NK-92 treated with Interleukin-12 subunit alpha and Interleukin-12 subunit beta, amount 100 ng/mL, for 24 hours (cell line): Measurements from ENCODE around the gene SUSD1.
"Not testable (repeated sequence)": the region's sequence is repeated elsewhere in the genome, so short reads cannot be mapped to it uniquely, and the experiment has no call there.

Experiments
- DNase-seq: peaks from one replicate; lab custom pipeline; 2025; lab: John Stamatoyannopoulos, UW

Gene SUSD1

DNA sequence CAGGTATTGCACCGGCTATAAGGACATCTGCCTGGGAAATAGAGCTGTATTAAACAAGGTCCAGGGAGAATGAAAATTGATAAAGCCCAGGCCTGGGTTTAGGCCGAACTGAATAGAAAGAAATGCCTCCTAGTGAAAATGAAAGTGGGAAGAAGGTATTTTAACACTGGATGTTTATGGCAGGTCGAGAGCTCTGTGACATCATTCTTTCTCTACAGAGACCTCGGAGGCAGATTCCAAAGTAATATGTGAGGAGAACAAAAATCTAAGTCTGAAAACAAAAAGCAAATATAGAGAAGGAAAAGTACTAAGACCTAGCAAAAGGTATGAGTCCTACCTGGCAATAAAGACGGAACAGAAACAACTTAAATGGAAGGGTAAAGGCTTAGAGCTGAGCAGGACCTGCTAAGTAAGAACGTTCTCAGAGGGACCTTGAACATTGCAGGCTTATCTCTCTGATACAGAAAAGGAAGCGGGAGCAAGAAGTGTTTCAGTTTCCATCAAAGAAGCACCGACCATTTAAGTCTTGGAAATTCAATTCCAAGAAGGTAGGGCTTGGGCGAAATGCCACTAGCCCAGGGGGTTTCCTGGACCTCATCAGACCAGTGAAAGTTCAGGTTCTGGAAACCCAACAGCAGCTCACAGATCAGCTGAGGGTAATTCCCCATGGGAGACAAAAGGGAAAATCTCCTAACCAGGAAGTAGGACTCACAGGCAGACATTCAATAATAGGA is 80.0 kb downstream of the SUSD1 start:
- no peak for DNase-seq

DNA sequence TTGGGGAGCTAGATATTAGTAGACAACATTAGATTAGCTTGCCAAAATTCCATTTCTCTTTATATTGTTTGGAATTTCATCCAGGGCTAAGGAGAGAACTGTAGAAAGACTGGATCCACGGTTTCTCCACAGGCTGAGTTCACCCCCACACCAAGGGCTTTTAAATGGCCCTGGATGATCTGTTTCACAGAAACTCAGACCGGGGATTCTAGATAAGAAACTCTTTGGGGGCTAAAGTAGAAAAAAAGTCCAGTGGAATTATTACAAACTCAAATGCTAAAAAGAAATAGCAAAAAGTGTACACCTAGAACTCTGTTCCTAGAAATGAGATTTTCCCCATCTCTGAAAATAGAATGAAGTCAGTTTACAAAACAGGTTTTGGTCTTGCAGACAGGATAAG is 80.9 kb downstream of the SUSD1 start:
- DNase-seq: no peak

DNA sequence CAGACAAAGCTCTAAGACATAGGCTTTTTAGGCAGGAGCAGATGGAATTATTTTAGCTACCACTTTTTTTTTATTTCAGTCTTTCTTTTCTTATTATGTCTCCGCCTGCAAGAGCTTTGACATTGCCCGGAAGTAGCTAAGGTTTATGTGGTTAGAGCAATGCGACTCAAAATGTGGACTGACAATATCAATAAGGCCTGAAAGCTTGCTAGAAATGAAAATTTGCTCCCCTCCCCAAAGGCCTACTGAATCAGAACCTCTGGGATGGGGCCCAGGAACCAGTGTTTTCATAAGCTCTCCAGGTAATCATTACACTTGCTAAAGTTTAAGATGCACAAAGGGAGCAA is 81.3 kb downstream of the SUSD1 start:
- DNase-seq: no peak

DNA sequence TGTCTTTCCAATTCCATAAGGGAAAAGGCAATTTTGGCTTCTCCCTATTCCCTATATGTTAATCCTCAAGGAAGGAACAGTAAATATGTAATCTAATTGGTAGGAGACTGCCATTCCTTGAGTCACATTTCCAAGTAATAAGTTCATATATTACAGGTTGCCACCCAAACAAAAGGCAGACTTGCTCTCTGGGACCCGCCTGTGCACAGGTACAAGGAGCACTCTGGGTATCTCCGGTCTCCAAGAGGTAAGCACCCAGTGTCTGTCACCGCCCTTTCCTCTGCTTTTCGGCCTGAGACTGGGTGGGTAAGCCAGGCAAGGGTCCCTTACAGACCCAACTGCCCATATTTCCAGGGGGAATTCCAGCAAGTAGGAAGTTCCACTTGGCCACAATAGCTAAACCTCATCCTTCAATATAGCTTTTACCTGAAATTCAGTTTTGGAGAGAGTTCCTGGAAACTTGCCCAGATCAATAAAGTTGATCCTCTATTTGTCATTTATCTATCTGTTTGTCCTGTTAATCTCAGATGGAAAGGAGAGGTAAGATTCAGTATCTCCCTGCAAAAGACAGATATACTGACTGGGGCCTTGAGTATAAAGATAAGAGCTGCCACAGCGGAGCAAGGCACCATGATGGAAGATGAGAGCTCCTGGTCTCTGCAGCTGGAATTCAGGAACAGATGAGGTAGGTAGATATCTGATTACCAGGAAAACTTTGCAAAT is 81.8 kb downstream of the SUSD1 start:
- no peak for DNase-seq

DNA sequence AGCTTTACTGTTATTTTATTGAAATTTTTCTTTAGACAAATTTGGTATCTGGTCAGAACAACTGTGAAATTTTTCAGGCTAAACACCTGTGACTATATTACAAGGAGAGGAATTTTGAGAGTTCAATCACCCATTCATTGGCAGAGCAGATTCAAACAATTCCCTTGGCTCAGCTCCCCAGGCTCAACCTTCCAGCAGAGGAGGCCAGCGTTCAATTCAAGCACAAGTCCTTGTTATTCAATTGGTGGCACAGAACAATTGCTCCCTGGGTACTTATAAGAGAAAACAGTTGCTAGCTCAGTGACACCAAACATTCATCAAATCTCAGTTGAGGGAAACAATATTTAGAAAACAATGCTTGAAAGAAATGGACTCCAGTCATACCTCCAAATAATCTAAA is 83.3 kb downstream of the SUSD1 start:
- no peak for DNase-seq

DNA sequence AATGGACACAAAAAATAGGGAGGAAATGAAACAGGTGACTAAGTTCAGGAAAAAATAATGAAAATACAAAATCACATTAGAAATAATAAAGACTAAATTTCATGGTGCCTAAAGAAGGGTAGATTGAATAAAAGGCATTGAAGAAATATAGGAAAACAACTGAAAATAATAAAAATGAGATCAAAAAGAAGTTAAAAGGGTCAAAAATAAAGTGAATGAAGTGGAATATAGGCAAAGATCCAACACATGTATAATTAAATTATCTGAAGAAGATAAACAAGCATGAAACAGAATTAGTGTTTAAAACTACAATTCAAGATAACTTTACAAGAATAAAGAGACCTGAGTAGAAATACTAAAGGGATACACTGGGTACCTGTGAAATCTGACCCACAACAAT is 87.6 kb downstream of the SUSD1 start:
- DNase-seq: no peak

DNA sequence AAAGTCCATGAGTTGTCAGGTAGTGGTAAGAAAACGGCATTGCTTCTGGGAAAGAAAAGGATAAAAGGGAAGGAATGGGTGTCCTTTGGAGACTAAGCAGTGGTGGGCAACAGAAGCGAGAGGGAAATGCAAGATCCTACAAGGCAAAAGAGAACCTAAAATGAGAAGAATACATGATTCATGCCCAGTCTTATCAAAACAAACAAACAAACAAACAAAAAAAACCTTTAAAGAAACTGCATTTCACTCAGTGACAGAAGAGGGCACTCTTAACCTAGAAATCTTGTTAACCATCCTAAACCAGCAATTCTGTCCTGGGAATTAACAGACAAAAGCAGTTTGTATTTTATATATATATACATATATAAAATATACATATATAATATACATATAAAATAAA is 88.5 kb downstream of the SUSD1 start:
- DNase-seq: no peak

DNA sequence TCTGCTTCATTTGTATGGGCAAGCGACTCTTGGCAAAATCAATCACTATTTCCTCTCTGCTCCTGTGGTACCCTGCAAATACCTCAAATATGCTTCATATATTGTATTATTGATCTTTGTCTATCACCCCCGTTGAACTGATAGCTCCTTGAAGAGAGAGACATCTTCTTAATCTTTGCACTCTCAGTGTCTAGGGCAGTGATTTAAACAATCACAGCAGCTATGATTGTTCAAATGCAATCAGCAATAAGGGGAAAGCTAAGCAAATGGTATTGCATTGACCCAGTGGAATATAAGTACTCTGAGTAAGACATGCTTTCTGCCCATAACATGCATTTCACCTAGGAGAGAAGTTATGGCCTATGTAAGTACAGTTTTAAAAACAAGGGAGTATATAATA is 90.2 kb downstream of the SUSD1 start:
- no peak for DNase-seq

DNA sequence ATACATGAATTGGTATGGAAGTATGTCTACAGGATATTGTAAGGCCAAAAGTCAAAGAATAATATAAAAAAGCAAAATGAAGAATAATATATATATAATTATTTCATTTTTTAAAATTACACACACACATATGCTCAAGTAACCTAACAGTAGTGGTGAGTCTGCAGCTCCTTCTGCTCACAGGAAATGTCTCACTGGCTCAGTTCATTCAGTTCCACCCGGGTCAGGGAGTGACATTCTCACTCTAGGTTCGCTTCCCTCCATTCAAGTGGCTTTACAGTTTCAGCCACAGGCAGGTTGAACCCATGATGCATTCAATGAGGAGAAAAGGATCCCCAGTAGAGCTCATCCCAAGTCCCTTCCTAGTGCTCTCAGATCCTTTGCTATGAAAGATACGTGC is 90.8 kb downstream of the SUSD1 start:
- no peak for DNase-seq

DNA sequence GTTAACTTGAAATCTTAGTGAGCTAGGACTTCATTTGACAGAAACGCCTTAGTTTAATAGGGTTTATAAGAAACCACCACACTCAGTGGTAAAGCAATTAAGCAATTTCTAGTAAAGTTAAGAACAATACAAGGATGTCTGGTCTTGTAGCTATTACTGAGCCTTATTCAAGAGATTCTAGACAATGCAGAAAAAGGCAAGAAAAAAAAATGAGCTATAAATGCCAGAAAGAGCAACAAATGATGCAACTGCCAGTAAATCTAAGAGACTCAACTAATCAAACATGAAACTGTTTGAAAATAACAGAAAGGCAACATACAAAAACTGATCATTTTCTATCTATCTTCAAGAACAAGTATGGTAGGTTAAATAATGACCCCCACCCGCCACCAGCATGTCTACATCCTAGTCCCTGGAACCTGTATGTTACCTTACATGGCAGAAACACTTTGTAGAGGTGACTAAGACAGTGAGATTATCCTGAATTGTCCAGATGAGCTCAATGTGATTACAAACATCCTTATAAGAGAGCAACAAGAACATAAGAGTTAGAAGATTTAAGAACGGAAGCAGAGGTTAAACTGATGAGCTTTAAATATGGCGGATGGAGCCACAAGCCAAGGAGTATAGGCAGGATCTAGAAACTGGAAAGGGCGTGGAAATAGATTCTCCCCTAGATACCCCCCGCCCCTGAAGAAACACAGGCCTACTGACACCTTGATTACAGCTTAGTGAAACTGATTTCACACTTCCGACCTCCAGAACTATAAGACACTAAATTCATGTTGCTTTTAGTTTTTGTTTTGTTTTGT is 93.0 kb downstream of the SUSD1 start:
- DNase-seq: no peak

DNA sequence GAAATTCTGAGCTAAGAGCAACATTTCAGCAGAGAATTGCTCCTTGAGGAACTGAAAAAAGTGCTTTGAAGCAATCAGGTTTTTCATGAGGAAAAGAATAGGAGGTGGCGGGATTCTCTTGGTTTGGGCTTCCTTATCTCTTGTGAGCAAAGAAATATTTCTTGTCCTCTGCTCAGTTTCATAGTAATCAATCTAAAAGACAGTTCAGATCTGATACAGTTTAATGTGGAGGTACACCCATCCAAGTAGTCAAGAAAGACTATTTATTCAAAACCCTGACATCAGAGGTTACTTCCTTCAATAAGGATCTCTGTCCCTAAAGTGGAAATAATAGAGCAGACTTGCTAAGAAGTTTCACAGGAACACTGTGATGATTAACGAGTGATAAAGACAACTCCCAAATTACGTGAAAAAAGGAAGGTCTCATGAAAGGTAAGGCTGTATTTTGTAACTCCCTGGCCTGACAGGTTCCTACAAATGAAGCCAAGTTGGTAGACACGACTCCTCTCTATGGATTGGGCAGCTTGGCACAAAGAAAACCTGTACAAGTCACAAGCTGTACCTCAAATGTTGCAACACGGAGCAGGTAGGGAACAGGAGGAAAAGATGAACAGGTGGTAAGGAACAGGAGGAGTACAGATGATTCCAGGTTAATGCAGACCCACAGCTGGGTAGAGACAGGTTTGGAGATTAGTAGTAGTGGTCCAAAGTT is 94.1 kb downstream of the SUSD1 start:
- DNase-seq: no peak

DNA sequence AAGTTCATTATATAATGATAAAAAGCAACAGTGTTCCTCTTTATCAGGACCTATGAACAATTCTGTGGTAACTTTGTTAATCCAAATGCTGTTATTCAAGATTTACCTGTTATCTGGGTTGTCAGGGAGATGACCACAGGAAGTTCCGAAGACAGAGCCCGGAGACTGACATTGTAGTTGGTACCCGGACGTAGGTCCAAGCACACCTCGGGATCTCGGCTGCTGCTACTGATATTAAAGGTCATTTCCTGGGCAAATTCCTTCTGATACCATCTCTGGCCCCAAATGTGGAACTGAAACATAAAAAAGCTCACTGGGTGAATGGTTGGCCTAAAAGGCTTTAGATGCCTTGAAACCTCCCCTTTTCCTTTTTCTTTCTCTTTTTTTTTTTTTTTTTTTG is 96.7 kb downstream of the SUSD1 start:
- DNase-seq: no peak

DNA sequence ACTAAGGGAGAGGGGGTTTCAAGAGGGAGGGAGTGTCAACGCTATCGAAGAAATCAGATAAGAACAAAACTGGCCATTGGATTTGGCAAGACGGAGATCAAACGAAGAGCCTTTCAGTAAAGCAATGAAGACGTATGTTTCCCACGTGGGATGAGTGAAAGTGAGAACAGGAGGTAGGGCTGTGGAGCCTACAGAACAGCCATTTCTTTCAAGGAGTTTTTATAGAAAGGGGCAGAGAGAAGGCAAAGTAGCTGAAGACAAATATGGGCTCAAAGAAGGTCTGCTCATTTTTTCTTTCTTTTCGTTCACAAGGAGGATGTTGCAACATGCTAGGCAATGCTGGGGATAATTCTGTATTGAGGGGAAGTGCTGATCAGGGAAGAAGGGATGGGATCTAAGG is 98.3 kb downstream of the SUSD1 start:
- no peak for DNase-seq

DNA sequence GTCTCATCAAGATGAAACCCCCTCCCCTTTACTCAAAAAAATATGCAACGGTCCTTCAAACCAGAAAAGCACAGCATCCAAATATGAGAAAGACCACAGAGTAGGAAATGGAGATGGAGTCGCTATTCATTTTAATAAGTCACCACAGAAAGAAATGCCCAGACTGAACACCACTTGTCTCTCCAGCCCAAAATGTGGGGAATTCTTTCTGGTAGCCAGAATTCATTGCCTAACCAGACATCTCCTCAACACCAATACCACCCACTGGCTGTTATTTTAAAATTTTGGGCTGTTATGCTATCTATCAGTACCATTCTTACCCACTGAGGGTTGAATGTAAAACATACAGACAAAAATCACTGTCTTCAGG is 100.1 kb downstream of the SUSD1 start:
- no peak for DNase-seq

DNA sequence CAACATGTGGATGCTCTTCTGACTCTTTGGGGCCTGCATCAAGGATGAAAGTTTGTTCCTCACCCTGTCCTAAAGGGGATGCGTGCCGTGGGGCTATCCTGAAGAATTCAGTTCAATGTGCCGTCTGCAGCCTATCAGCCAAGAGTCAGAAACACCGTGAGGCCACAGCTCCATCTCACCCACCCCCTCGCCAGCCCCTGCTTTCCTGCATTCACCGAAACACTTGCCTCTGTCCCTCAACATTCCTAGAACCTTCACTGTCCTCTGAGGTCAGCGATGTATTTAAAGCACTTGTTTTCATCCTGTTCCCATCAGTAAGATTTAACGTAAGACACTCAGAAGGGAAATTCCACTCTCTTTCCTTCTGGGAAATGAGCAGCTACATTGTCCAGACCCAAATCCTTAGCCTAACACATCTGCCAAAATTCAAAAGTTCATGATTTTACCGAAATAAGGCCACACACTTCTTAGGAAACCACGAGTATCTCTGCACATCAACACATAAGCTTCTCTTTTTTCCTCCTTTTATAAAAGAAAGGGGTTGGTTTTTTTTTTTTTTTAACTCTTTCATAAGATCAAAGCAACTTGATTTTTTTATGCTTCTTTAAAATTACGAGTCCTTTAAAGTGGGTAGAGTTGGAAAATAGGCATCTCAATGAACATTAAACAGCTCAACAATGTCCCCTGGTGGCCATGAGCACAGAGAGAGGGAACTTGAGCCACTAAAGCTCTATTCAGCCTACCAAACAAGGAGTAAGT is 100.7 kb downstream of the SUSD1 start:
- DNase-seq: peak; percentile 14

DNA sequence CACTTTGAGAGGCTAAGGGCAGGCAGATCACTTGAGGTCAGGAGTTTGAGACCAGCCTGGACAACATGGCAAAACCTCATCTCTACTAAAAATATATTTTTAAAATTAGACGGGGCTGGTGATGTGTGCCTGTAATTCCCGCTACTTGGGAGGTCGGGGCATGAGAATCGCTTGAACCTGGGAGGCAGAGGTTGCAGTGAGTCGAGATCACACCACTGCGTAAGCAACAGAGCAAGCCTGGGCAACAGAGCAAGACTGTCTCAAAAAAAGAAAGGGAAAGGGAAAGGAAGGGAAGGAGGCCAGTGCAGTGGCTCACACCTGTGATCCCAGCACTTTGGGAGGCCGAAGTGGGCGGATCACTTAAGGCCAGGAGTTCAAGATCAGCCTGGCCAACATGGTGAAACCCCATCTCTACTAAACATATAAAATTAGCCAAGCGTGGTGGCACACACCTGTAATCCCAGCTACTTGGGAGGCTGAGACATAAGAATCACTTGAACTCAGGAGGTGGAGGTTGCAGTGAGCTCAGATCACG is 101.4 kb downstream of the SUSD1 start:
- not testable (repeated sequence) for DNase-seq

DNA sequence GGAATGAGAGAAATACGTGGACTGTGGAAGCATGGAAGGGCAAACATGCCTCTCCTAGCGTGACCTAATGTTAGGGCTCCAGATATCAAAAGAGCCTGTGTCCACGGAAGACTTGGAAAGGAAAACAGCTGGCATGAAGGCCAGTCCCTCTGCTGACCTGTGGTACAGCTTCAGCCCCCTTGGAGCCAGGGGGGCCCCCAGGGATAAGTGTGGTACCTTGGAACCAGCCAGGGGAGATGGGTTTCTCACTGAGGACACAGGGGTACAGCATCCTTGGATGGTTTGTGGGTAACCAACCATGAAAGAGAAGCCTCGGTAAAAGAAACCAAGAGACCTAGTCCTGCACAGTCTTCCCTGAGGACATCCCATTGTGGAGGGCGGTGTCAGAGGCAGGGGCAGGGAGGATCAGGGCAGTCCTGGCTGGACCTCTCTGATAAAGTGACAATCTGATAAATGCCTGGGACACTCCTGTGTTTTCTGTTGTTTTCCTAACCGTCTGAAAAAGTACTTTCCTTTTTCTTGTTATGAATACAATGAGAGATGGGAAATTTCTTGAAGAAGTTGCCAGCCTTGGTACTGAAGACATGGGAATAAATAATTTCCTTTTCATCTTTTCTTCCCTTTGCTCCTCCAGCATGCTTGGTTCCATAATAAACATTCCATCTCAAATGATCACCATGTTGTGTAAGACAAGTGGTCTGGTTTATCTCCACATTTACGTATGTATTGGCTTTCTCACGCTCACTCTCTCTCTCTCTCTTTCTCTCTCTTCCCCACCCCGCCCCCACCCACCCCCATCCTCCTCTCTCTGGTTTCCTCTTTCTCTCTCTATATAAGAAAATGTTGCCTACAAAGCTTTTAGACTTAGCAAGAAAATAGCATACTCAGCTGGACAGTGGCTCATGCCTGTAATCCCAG is 102.1 kb downstream of the SUSD1 start:
- DNase-seq: no peak

DNA sequence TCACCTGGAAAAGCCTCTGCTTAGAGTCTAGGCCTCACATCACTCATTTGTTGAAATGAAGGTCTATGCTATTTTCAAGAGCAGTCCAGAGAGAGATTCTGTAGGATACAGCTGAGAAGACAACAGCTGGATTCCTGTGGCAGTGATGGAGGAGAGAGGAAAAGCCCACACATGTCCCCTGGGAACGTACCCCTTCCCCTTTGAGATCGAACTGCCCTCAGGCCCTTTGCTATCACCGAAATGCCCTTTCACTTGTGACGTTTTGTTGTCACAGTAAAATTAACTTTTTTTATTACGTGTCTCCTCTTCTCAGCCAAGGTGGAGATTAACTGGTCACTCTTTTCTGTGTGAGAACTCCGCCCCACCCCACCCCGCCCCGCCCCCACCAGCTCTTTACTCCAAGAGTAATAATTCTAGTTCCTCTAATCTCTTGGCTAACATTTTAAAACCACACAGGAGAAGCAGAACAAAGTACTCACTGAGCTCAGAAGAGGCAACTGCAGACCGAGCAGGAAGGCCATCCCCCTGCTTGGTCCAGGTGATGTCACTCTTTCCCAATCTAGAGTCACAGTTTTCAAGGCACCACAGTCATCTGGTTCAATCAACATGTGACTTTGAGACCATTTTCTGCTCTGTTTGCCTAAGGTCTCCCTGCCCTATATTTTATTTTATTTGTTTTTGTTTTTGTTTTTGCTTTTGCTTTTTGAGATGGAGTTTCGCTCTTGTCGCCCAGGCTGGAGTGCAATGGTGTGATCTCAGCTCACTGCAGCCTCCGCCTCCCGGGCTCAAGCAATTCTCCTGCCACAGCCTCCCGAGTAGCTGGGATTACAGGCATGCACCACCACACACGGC is 105.6 kb downstream of the SUSD1 start:
- DNase-seq: no peak

DNA sequence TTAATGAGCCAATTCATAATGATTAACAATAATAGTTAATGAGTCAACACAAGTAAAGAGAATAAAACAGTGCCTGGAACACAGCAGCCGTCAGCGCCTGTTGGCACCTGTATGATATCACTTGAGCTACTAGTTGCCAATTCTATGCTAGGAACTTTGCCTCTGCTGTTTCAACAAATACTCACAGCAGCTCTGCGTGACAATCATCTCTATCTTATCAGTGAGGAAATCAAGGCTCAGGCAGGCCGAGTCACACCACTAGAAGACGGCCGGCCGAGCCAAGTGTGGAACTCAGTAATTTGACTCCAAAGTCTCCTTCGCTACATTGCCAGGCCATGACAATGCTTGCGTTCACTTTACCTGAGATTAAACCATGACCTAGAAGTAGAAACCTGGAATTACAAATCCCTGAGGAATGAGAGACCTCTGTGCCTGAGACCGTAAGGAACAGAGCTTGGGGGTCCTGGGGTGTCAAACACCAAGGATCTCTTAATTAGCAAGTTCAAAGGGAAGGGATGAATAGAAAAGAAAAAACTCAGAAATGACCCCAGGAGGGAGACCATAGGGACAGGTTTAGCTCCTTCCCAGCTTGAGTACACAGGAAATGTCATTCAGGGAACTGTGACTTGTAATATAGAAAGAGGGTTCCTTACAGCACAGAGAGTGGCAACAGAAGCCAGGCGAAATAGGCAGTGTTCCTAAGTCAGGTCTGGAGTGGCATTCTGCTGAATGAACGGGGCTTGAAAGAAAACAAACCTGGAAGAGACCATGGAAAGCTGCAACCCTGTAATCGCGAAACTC is 109.1 kb downstream of the SUSD1 start:
- no peak for DNase-seq
